ENCODE data around the gene NCK1.
"Not testable (repeated sequence)": the region's sequence is repeated elsewhere in the genome, so short reads cannot be mapped to it uniquely, and the experiment has no call there.

Gene NCK1

DNA sequence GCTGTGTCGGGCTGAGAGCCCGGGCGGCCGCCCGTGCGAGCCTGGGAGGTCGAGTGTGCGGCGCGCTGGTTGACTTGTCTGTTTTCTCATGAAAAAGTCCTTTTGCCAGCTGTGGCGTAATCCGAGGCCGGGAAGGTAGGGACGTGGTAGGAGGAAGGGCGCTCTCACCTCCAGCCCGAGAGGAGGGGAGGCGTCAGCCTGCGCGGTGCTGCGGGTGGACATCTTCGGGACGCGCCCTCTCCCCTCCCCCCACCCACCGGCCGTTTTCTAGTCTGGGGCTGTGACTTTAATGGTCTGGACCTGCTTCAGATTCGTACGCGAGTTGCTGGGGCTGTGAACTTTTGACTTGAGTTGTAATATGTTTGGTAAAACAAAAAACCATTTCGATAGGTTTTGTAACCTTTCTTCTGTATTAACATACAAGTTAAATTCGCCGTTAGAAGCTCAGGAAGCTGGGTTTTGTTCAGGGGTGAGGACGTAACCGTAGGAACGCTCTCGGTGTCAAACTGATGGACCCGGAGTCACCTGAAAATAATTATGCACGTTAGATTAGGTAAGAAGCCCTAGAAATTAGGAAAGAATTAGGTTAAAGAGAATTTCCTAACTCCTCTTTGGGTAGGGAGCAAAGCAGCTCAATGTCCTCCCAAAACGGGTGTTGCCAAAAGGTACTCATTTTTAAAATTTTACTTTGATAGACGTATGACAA, 762 bp downstream of the NCK1 start:
- Histone ChIP-seq H3K4me3 (ENCODE audit: insufficient read length, low read depth) (peak overlapping the region; percentile 97), H3K9me3 (ENCODE audit: insufficient read depth, low read length) (no peaks in the 10 kb centered on the region), H3K27me3 (ENCODE audit: insufficient read depth, insufficient read length) (no peaks in the 10 kb centered on the region), H3K36me3 (ENCODE audit: insufficient read depth, insufficient read length, low read length) (peaks cover 8% of the 10 kb centered on the region), H3K4me1 (ENCODE audit: insufficient read depth, insufficient read length) (no peaks in the 10 kb centered on the region), H3K9ac (ENCODE audit: insufficient read length, low read depth) (peak overlapping the region; percentile 96)
- DNase-seq (ENCODE audit: low read depth, low spot score) = peak; percentile 40
- TF ChIP-seq ZNF274 (IDR thresholded peaks at IDR 0.05; ENCODE audit: low read depth, low read length) (no peak), SUZ12 (IDR thresholded peaks at IDR 0.05; ENCODE audit: extremely low read depth, insufficient read depth, insufficient read length) (no peak), YY1 (IDR thresholded peaks at IDR 0.05; ENCODE audit: insufficient read depth, insufficient read length) (no peak)

DNA sequence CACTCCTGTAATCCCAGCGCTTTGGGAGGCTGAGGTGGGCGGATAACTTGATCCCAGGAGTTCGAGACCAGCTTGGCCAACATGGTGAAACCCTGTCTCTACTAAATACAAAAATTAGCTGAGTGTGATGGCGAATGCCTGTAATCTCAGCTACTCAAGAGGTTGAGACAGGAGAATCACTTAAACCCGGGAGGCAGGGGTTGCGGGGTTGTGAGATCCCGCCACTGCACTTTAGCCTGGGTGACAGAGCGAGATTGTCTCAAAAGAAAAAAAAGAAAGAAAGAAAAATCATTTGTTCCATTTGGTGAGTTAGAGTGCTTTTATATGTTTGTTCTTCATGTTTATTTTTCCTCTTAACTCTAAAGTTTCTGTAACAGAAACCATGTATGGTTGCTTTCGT, 7.3 kb downstream of the NCK1 start:
- H3K4me3 ChIP-seq (ENCODE audit: insufficient read length, low read depth) = no peak overlapping the region

DNA sequence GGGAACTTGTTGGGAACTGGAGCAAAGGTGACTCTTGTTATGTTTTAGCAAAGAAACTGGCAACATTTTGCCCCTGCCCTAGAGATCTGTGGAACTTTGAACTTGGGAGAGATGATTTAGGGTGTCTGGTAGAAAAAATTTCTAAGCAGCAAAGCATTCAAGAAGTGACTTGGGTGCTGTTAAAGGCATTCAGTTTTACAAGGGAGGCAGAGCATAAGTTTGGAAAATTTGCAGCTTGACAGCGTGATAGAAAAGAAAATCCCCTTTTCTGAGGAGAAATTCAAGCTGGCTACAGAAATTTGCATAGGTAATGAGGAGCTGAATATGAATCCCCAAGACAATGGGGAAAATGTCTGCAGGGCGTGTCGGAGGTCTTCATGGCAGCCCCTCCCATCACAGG, 10.2 kb downstream of the NCK1 start:
- H3K4me3 ChIP-seq (ENCODE audit: insufficient read length, low read depth); DNase-seq (ENCODE audit: low read depth, low spot score); H3K4me1 ChIP-seq (ENCODE audit: insufficient read depth, insufficient read length); H3K9ac ChIP-seq (ENCODE audit: insufficient read length, low read depth); H3K27me3 ChIP-seq (ENCODE audit: insufficient read depth, insufficient read length): not testable (repeated sequence)
- H3K9me3 ChIP-seq (ENCODE audit: insufficient read depth, low read length) = peaks cover 14% of the 10 kb centered on the region; the same call in 1 of the 2 replicates
- H3K36me3 ChIP-seq (ENCODE audit: insufficient read depth, insufficient read length, low read length) = peaks cover 40% of the 10 kb centered on the region

More for the DNA sequence above, 7.3 kb downstream of the NCK1 start:
- peaks cover 40% of the 10 kb centered on the region for H3K36me3 ChIP-seq (ENCODE audit: insufficient read depth, insufficient read length, low read length)
- no peak for DNase-seq (ENCODE audit: low read depth, low spot score)
- H3K27me3 ChIP-seq (ENCODE audit: insufficient read depth, insufficient read length) = no peaks in the 10 kb centered on the region
- no peaks in the 10 kb centered on the region for H3K4me1 ChIP-seq (ENCODE audit: insufficient read depth, insufficient read length)
- TF ChIP-seq SUZ12 (IDR thresholded peaks at IDR 0.05; ENCODE audit: extremely low read depth, insufficient read depth, insufficient read length) = no peak
- no peak for TF ChIP-seq YY1 (IDR thresholded peaks at IDR 0.05; ENCODE audit: insufficient read depth, insufficient read length)
- TF ChIP-seq ZNF274 (IDR thresholded peaks at IDR 0.05; ENCODE audit: low read depth, low read length) = no peak
- peaks cover 14% of the 10 kb centered on the region; the same call in 1 of the 2 replicates for H3K9me3 ChIP-seq (ENCODE audit: insufficient read depth, low read length)
- H3K9ac ChIP-seq (ENCODE audit: insufficient read length, low read depth) = no peak overlapping the region

DNA sequence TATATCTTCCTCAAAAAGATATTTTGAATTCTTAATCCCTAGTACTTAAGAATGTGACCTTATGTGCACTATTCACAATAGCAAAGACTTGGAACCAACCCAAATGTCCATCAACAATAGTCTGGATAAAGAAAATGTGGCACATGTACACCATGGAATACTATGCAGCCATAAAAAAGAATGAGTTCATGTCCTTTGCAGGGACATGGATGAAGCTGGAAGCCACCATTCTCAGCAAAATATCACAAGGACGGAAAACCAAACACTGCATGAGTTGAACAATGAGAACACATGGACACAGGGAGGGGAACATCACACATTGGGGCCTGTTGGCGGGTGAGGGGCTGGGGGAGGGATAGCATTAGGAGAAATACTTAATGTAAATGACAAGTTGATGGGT, 17.5 kb downstream of the NCK1 start:
- H3K4me3 ChIP-seq (ENCODE audit: insufficient read length, low read depth); H3K36me3 ChIP-seq (ENCODE audit: insufficient read depth, insufficient read length, low read length); H3K9ac ChIP-seq (ENCODE audit: insufficient read length, low read depth); DNase-seq (ENCODE audit: low read depth, low spot score); H3K27me3 ChIP-seq (ENCODE audit: insufficient read depth, insufficient read length); H3K9me3 ChIP-seq (ENCODE audit: insufficient read depth, low read length); H3K4me1 ChIP-seq (ENCODE audit: insufficient read depth, insufficient read length): not testable (repeated sequence)

DNA sequence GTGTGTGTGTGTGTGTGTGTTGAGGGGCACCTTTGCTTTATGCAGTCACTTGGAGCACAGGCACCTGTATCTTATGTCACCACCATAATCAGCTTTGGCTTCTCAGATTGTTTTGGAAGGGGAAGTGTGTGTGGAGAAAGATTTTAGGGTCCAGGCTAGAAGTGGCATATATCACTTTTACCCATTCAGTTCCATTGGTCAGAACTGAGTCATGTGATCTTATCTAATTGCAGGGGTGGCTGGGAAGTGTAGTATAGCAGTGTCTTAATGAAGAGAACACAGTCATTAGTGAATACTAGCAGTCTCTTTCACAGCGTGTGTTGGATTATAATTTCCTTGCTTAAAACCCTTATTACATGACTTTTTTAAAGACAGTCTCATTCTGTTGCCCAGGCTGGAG, 20.6 kb downstream of the NCK1 start:
- H3K4me3 ChIP-seq (ENCODE audit: insufficient read length, low read depth) = no peak overlapping the region
- TF ChIP-seq YY1 (IDR thresholded peaks at IDR 0.05; ENCODE audit: insufficient read depth, insufficient read length) (no peak), ZNF274 (IDR thresholded peaks at IDR 0.05; ENCODE audit: low read depth, low read length) (no peak), SUZ12 (IDR thresholded peaks at IDR 0.05; ENCODE audit: extremely low read depth, insufficient read depth, insufficient read length) (no peak)
- no peaks in the 10 kb centered on the region for H3K4me1 ChIP-seq (ENCODE audit: insufficient read depth, insufficient read length)
- H3K36me3 ChIP-seq (ENCODE audit: insufficient read depth, insufficient read length, low read length) = no peaks in the 10 kb centered on the region
- no peaks in the 10 kb centered on the region for H3K27me3 ChIP-seq (ENCODE audit: insufficient read depth, insufficient read length)
- DNase-seq (ENCODE audit: low read depth, low spot score) = no peak
- no peaks in the 10 kb centered on the region for H3K9me3 ChIP-seq (ENCODE audit: insufficient read depth, low read length)
- H3K9ac ChIP-seq (ENCODE audit: insufficient read length, low read depth) = no peak overlapping the region

DNA sequence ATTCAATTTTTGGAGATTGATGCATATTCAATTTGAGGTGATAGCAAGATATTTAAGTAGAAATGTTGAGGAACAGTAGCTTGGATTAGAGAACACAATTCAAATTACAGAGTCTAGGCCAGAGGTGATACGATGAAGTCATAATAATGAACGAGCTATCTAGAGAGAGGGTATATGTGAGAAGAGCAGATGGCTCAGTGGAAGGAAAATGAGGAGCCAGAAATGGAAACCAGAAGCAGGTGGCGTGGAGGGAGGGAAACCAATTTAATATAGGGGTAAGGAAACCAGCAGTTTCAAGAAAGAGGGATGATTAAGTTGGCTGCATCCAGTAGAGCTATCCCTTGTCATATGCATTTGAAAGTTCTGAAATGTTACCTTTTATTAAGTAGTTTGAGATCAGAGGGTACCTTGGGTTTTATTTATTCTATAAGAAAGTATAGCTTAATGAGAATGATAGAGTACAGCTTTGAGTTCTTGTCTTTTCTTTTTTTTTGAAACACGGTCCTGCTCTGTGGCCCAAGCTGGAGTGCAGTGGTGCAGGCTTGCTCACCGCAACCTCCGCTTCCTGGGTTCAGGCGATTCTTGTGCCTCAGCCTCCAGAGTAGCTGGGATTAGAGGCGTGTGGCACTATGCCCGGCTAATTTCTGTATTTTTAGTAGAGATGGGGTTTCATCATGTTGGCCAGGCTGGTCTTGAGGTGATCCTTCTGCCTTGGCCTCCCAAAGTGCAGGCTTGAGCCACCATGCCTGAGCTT, 22.1 kb downstream of the NCK1 start:
- Histone ChIP-seq H3K4me3 (ENCODE audit: insufficient read length, low read depth) (no peak overlapping the region), H3K27me3 (ENCODE audit: insufficient read depth, insufficient read length) (no peaks in the 10 kb centered on the region), H3K9ac (ENCODE audit: insufficient read length, low read depth) (no peak overlapping the region), H3K4me1 (ENCODE audit: insufficient read depth, insufficient read length) (no peaks in the 10 kb centered on the region), H3K36me3 (ENCODE audit: insufficient read depth, insufficient read length, low read length) (no peaks in the 10 kb centered on the region), H3K9me3 (ENCODE audit: insufficient read depth, low read length) (peaks cover 7% of the 10 kb centered on the region; the same call in 1 of the 2 replicates)
- TF ChIP-seq YY1 (IDR thresholded peaks at IDR 0.05; ENCODE audit: insufficient read depth, insufficient read length) = no peak
- TF ChIP-seq SUZ12 (IDR thresholded peaks at IDR 0.05; ENCODE audit: extremely low read depth, insufficient read depth, insufficient read length) = no peak
- no peak for TF ChIP-seq ZNF274 (IDR thresholded peaks at IDR 0.05; ENCODE audit: low read depth, low read length)
- DNase-seq (ENCODE audit: low read depth, low spot score) = no peak

DNA sequence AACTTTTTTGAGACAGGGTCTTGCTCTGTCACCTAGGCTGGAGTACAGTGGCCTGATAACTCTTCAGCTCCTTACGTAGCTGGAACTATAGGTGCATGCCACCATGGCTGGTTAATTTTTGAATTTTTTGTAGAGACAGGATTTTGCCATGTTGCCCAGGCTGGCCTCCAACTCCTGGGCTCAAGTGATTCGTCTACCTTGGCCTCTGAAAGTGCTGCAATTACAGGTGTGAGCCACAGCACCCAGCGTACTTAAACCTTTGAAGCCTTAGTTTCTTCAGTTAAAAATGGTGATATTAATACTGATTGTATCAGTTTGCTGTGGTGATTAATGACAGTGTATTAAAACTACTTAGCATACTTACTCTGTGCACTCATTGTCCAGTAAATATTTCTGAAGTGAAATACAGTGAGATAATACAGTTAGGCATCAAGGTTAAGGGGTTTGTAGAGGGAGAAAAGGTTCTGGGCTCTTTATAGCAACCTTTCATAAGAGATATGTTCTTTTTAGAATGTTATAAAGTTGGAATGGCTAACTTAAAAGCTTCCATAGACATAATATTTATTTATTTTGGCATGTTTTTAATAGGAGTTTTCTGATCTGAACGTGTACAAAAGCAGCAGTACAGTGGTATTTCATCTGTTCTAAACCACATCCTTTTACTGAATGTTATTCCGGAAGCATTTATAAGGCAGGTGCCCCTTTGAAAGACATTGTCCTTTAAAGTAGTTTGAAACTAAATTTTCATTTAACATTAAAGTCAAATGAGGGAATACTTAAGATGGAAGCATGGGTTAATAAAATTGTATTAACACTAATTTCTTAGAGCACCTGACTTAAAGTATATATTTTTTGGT, 23.6 kb downstream of the NCK1 start:
- DNase-seq (ENCODE audit: low read depth, low spot score) = no peak
- peaks cover 14% of the 10 kb centered on the region for H3K9me3 ChIP-seq (ENCODE audit: insufficient read depth, low read length)
- no peaks in the 10 kb centered on the region for H3K4me1 ChIP-seq (ENCODE audit: insufficient read depth, insufficient read length)
- H3K4me3 ChIP-seq (ENCODE audit: insufficient read length, low read depth) = no peak overlapping the region
- TF ChIP-seq SUZ12 (IDR thresholded peaks at IDR 0.05; ENCODE audit: extremely low read depth, insufficient read depth, insufficient read length) = no peak
- no peak for TF ChIP-seq YY1 (IDR thresholded peaks at IDR 0.05; ENCODE audit: insufficient read depth, insufficient read length)
- TF ChIP-seq ZNF274 (IDR thresholded peaks at IDR 0.05; ENCODE audit: low read depth, low read length) = no peak
- no peak overlapping the region for H3K9ac ChIP-seq (ENCODE audit: insufficient read length, low read depth)
- peaks cover 1% of the 10 kb centered on the region for H3K36me3 ChIP-seq (ENCODE audit: insufficient read depth, insufficient read length, low read length)
- no peaks in the 10 kb centered on the region for H3K27me3 ChIP-seq (ENCODE audit: insufficient read depth, insufficient read length)

All from NT2/D1 (cell line).